Gastrocnemius medialis (tissue), 4 donors: ENCODE measurements around the gene GHDC. TPM values are rescaled to one million over a fixed set of nuclear protein-coding genes. Genes with fewer than 3 reads are reported as not detected.

ENCODE experiments used
- ATAC-seq, 2 donors: fragments of 150-250 bp; one replicate each; pipeline ENCODE4 v1.9.1; 2016
- DNase-seq, 2 donors: peaks; one replicate each; pipeline ENCODE4 v3.0.0-alpha.2; 2019
- H3K27ac ChIP-seq, 4 donors: fragments of 200-600 bp; sonication (generic); 1 replicate in 1 of 4; 2 replicates in 3 of 4; pipeline ENCODE4 v1.5.1; 2016 to 2018; ENCODE audit warnings: mild to moderate bottlenecking in 2 of 4, moderate library complexity in 1 of 4
- H3K27me3 ChIP-seq, 3 donors: fragments of 200-600 bp; sonication (generic) in 2 of 3; 1 replicate in 1 of 3; 2 replicates in 2 of 3; pipeline versions ENCODE4 v1.5.1 to v1.6.0; 2016 to 2019; ENCODE audit warnings: mild to moderate bottlenecking in 1 of 3, moderate library complexity in 1 of 3
- H3K36me3 ChIP-seq, 2 donors: fragments of 200-600 bp; sonication (generic) in 1 of 2; one replicate each; pipeline ENCODE4 v1.5.1; 2017 to 2018
- H3K4me1 ChIP-seq, 2 donors: fragments of 200-600 bp; sonication (generic) in 1 of 2; one replicate each; pipeline ENCODE4 v1.5.1; 2016 to 2017; ENCODE audit warnings: mild to moderate bottlenecking in 2 of 2
- H3K4me3 ChIP-seq, 4 donors: fragments of 200-600 bp; sonication (generic) in 3 of 4; 1 replicate in 1 of 4; 2 replicates in 3 of 4; pipeline ENCODE4 v1.5.1; 2016 to 2019; ENCODE audit warnings: mild to moderate bottlenecking in 2 of 4
- H3K9me3 ChIP-seq, 3 donors: fragments of 200-600 bp; sonication (generic) in 2 of 3; 1 replicate in 1 of 3; 2 replicates in 2 of 3; pipeline ENCODE4 v1.5.1; 2016 to 2019
- CTCF ChIP-seq, 5 experiments: fragments of 450-650 bp in 3 of 5; fragments of 200-600 bp in 2 of 5; sonication (generic) in 2 of 5; IDR thresholded peaks in 4 of 5; conservative IDR thresholded peaks in 1 of 5; 1 replicate in 4 of 5; 2 replicates in 1 of 5; pipeline ENCODE4 v1.5.1; 2016 to 2019; ENCODE audit warnings: antibody characterized with exemption in 5 of 5, mild to moderate bottlenecking in 3 of 5, moderate library complexity in 3 of 5
- POLR2A ChIP-seq, 2 donors: fragments of 450-650 bp; IDR thresholded peaks; one replicate each; pipeline ENCODE4 v1.6.1; 2017; ENCODE audit warnings: antibody characterized with exemption in 2 of 2, mild to moderate bottlenecking in 2 of 2, moderate library complexity in 2 of 2
- in situ Hi-C, 4 donors: fragments of 200-750 bp; cut with MboI; loops; one replicate each; pipeline versions ENCODE4 v1.15.0 to v1.8.0; 2017; ENCODE audit warnings: low sequenced_read_pairs in 4 of 4
- intact Hi-C: fragments of 100-400 bp; cut with DNase I; formaldehyde crosslinking; loops from one replicate; pipeline ENCODE4 v1.15.1; 2023; ENCODE audit warnings: low total_unique reads
- total RNA-seq, 4 donors: library from RNA; depleted of rRNA; stranded (reverse); fragments of >200 nt; gene quantifications; one replicate each; pipeline versions ENCODE4 v1.1.0 to v1.2.3, GENCODE V29; 2016

GHDC gene
- total RNA-seq, 4 donors from 2014 or later = 13.8 to 20.0 (median 18.2) TPM

DNA sequence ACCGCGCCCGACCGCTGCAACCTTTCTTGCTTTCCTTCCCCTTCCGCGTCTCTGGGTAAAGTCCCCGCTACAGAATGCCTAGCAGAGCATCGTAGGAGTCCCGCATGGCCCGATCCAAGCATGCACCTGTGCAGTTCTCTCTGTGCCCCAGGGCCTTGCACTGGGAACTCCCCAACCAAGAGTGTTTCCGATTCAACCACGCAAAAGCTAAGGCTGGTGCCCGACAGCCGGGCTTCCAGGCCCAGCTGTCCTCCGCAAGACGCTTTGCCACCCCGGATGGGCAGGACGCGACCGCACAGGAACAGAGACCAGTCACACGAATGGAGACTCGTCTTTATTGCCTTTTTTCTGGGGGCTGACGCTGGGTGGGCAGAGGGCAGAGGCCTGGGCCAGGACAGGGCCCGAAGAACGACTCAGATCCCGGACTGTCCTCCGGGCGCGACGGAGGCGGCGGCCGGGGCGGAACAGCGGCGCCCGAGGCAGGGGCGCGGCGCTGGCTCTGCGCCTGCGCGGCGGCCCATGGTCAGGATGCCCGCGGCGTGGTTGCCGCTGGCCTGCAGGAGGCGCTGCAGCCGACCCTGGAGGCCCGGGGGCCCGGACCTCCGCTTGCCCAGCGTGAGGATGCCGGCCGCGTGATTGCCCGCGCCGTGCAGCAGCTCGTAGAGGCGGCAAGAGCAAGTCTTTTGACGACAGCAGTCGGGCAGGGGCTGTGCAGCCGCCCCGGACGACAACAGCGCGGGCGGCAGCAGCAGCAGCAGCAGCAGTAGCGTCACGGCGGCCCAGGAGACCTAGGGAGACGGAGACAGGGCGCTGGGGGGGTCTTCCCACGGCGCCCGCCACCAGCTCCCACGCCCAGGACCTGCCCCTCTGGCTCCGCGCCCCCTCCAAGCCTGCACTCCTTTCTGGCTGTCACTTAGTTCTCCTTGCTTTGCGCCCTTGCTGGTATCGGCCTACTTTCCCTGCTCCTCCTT, 10.3 kb downstream of the GHDC start:
- H3K27ac ChIP-seq = peak overlapping the region in 3 of 4 donors; percentile 44 to 67 (median 56)
- TF ChIP-seq POLR2A (IDR thresholded peaks at IDR 0.05) (peak in 1 of 2 donors; percentile 12), CTCF (IDR thresholded peaks at IDR 0.05 in 4 of 5, conservative IDR thresholded peaks at IDR 0.05 in 1 of 5) (peak; percentile 70 to 92 (median 91))
- in situ Hi-C loops = no loop called here
- peak; percentile 24 to 61 for DNase-seq
- no peaks in the 10 kb centered on the region for H3K9me3 ChIP-seq
- no peaks in the 10 kb centered on the region for H3K36me3 ChIP-seq
- H3K27me3 ChIP-seq = peaks cover 21 to 30% (median 23%) of the 10 kb centered on the region in 3 donors
- intact Hi-C loops = loop anchor here (5.0 kb wide), 1 partner anchor 62 kb away; the partner anchor contains the start of genes HSPB9 and KAT2A
- ATAC-seq = peak; percentile 60 to 81
- peaks cover 15 to 16% of the 10 kb centered on the region in 2 donors for H3K4me1 ChIP-seq
- peak overlapping the region; percentile 46 to 82 (median 60) for H3K4me3 ChIP-seq

GRCh38 chr17:42182927-42183734, 11.2 kb downstream of the GHDC start:
- H3K27me3 ChIP-seq = peaks cover 21 to 30% (median 23%) of the 10 kb centered on the region in 3 donors
- TF ChIP-seq CTCF (IDR thresholded peaks at IDR 0.05 in 4 of 5, conservative IDR thresholded peaks at IDR 0.05 in 1 of 5) (no peak), POLR2A (IDR thresholded peaks at IDR 0.05) (no peak)
- in situ Hi-C loops = no loop called here
- no peak for ATAC-seq
- intact Hi-C loops = loop anchor here (5.0 kb wide), 1 partner anchor 61 kb away; the partner anchor contains the start of genes HSPB9 and KAT2A
- H3K4me3 ChIP-seq = peak overlapping the region; percentile 46 to 82 (median 60)
- H3K4me1 ChIP-seq = peaks cover 15 to 16% of the 10 kb centered on the region in 2 donors
- no peaks in the 10 kb centered on the region for H3K9me3 ChIP-seq
- no peaks in the 10 kb centered on the region for H3K36me3 ChIP-seq
- H3K27ac ChIP-seq = peak overlapping the region in 2 of 4 donors; percentile 56 to 67
- DNase-seq = no peak

DNA sequence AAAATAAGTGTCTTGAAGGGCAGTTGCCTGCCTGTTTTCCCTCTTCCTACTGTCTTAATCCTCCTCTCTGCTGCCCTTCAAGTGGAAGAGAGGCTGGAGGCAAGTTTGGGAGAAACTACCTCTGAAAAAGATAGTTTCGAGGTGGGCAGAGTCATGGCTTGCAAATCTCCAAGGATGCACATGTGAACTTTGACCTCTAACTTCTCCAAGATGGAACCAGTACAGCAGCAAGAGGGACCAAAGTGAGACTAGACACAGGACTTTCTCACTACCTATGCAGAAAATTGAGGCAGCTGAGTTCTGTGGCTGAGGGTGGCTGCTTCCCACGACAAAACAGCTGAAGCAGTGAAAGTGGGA, 12.5 kb downstream of the GHDC start:
- TF ChIP-seq POLR2A (IDR thresholded peaks at IDR 0.05) (no peak), CTCF (IDR thresholded peaks at IDR 0.05 in 4 of 5, conservative IDR thresholded peaks at IDR 0.05 in 1 of 5) (no peak)
- Histone ChIP-seq H3K27ac (no peak overlapping the region), H3K9me3 (no peaks in the 10 kb centered on the region), H3K4me1 (peaks cover 15 to 16% of the 10 kb centered on the region in 2 donors), H3K4me3 (no peak overlapping the region), H3K36me3 (no peaks in the 10 kb centered on the region), H3K27me3 (peaks cover 21 to 30% (median 23%) of the 10 kb centered on the region in 3 donors)
- in situ Hi-C loops = no loop called here
- DNase-seq (no peak), ATAC-seq (no peak)
- intact Hi-C loops = loop anchor here (5.0 kb wide), 1 partner anchor 60 kb away; the partner anchor contains the start of genes HSPB9 and KAT2A
